ENCODE data around the gene POTED.
"Not testable (repeated sequence)": the region's sequence is repeated elsewhere in the genome, so short reads cannot be mapped to it uniquely, and the experiment has no call there.

The POTED gene

DNA sequence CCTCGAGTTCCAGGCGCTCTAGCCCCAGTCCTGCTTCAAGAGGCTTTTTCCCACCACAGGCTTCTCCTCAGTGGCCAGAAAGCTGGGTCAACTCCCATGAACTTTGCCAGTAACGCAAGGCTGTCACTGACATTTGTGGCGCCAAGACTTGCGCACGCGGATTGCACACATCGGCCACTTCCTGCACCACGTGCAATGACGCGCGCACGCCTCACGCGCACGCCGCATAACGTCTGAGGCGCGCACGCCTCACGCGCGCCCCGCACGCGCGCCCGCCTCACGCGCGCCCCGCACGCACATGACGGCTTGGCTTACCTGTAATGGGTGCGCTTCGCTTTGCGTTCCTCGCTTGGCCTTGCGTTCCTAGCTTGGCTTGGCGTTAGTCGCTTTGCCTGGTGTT lies at the start of gene POTED:
POTED (plus strand) TSS at position 301 of the 400 bp plus-strand sequence. CDS start 452 bp downstream, outside the sequence.
- DNase-seq, result not testable (repeated sequence)

DNA sequence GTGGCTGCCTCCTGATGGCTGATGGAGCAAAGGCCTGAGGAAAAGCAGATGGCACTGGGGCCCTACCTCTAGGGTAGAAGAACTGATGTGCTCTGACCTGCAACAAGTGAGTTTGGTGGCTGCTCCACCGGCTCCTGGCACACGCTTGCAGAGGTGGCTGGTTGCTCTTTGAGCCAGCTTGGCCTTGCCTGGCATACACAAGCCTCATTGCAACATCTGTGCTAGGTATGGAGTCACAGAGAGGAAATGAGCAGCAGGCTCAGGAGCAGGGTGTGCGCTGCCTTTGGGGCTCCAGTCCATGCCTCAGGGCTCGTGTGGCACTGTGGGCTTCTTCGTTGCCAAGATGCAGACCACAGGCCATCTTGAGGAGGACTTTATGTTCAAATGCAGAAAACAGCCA lies 40.5 kb downstream of the POTED start:
- DNase-seq, result not testable (repeated sequence)

DNA sequence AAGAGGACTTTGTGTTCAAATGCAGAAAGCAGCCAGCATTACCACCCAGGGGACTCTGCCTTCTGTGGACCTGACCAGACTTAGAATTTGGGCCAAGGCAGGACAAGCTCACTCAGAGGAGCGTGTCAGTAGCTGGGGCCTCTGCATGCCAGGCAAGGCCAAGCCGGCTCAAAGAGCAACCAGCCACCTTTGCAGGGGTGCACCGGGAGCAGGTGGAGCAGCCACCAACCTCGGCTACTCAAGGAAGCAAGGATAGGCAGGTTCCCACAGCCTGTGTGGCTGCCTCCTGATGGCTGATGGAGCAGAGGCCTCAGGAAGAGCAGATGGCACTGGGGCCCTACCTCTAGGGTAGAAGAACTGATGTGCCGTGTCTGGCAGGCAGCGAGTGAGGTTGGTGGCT lies 42.2 kb downstream of the POTED start:
- DNase-seq, result not testable (repeated sequence)

Measured in suppressor macrophage treated with lipopolysaccharide for 1 hour (primary cell).